22Rv1 (cell line): ENCODE data around the gene ADAMTS17.
"Not testable (repeated sequence)": the region's sequence is repeated elsewhere in the genome, so short reads cannot be mapped to it uniquely, and the experiment has no call there.

Experiments used
- H3K27ac ChIP-seq: fragments of 450-650 bp; 2 replicates; pipeline ENCODE4 v1.5.1; 2017
- CTCF ChIP-seq: fragments of 450-650 bp; IDR thresholded peaks from 2 replicates; pipeline ENCODE4 v1.5.1; 2017; ENCODE audit warnings: mild to moderate bottlenecking
- ZFX ChIP-seq: fragments of 450-650 bp; IDR thresholded peaks from 2 replicates; pipeline ENCODE4 v1.6.1; 2017; ENCODE audit warnings: antibody characterized with exemption, borderline replicate concordance

Gene ADAMTS17

GRCh38 chr15:100078511-100079220 is 263.1 kb downstream of the ADAMTS17 start:
- no peak overlapping the region for H3K27ac ChIP-seq
- TF ChIP-seq ZFX = no peak
- no peak for TF ChIP-seq CTCF

GRCh38 chr15:100075229-100075628 is 266.5 kb downstream of the ADAMTS17 start:
- TF ChIP-seq CTCF (no peak), ZFX (no peak)

DNA sequence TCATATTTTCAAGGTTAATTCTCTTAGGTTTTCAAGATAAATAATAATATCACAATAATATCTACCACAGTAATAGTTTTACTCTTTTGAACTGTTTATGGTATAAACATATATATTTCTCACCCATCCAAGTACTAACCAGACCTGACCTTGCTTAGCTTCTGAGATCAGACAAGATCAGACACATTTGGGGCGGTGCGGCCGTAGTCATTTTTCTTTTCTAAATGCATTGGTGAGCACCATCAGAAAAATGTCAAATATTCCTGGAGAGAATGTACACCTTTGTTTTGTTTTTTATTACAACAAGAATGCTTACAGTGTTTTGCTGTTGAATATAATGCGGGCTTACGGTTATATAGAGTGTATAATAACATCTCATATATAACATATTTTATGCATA is 267.8 kb downstream of the ADAMTS17 start:
- no peak overlapping the region for H3K27ac ChIP-seq
- TF ChIP-seq CTCF = no peak
- TF ChIP-seq ZFX = no peak

More at GRCh38 chr15:100075229-100075628, 266.5 kb downstream of the ADAMTS17 start:
- no peak overlapping the region for H3K27ac ChIP-seq

GRCh38 chr15:100066521-100067280 is 275.1 kb downstream of the ADAMTS17 start:
- H3K27ac ChIP-seq = not testable (repeated sequence)

DNA sequence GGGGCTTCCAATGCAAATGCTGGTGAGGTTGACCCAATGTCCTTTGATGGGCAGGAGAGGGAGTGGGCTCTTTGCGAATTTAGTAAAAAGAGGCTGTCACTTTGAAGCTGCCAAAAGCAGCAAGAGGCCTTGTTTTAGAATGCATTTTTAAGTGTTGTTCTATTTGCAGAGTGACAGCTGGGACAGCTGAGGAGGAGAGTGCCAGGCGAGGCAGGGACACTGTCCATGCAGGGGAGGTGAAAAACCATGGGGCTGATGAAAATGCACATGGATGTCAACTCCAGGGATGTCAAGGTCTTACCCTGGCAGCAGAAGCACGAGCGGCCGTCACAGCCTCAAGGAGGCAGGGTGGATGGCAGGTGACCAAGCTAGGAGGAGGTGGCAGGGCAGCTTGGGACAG is 279.8 kb downstream of the ADAMTS17 start:
- TF ChIP-seq ZFX (no peak), CTCF (no peak)
- H3K27ac ChIP-seq = no peak overlapping the region

DNA sequence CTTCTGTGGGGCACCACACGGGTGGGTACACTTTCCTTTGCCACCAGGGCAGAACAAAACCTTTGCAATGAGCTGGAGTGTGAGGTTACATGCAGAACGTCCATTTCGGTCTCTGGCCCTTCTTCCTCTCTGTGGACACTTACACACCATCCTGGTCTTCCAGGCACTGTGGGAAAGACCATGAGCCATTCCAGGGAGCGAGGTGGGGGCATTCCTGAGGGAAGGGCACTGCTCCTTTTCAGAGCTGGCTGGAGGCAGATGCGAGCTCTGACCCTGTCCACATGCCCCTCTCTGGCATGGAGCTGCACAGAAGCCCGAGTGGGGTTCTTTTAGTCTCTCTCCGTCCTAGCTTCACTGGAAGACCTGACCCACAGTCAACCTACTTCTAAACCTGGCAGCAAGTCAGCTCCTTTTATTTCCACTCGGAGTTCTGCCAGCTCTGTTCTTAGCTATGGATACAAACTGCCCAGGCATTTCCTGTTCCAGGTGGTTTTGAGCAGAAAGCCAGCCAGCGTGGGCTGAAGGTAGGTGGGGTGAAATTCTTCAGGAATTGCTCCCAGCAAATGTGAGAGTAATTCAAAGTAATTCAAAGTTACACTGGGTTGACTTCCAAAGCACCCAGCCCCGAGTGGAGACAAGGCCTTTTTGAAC is 281.4 kb downstream of the ADAMTS17 start:
- TF ChIP-seq ZFX (no peak), CTCF (no peak)
- no peak overlapping the region for H3K27ac ChIP-seq

DNA sequence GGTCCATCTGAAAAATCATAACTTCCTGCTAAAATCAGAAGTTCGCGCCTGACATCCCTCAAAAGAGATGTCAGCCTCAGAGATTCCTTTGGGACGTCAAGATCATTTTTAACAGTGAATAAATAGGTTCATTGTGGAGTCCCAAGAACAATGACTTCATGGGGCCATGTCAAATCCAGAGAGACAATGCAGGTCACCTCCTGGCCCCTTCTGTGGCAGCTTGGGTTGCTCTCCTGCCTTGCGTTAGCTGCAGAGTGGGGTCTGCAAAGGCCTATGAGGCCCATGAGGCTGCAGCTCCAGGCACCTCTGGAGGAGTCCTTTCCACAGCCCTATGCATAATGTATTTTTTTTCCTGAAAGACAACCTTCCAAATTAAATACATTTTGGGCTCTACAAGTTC is 282.3 kb downstream of the ADAMTS17 start:
- TF ChIP-seq CTCF = no peak
- TF ChIP-seq ZFX = no peak
- no peak overlapping the region for H3K27ac ChIP-seq
